ENCODE measurements around the gene ORMDL3. TPM values are rescaled to one million over a fixed set of nuclear protein-coding genes. Genes with fewer than 3 reads are reported as not detected.

Gene ORMDL3
- polyA plus RNA-seq, 1 donor from 2014 or later = 90.1 TPM

GRCh38 chr17:39935909-39936308 lies 8.5 kb upstream of the ORMDL3 start:
- Histone ChIP-seq H2AFZ (ENCODE audit: low read depth, low read length) (no peak overlapping the region), H3K36me3 (ENCODE audit: insufficient read depth, low read length) (no peaks in the 10 kb centered on the region), H3K9me3 (ENCODE audit: low read length) (no peaks in the 10 kb centered on the region), H3K9ac (ENCODE audit: low read length) (no peak overlapping the region), H3F3A (ENCODE audit: insufficient read depth, low read length, poor library complexity, severe bottlenecking) (no peaks in the 10 kb centered on the region), H3K27ac (ENCODE audit: low read length) (no peak overlapping the region), H3K4me3 (ENCODE audit: low read length) (no peak overlapping the region), H3K4me2 (ENCODE audit: low read length) (no peak overlapping the region), H4K20me1 (ENCODE audit: insufficient read depth) (no peaks in the 10 kb centered on the region), H3K79me2 (replicated peaks; ENCODE audit: insufficient read depth, low read length) (no peaks in the 10 kb centered on the region), H3K9me2 (ENCODE audit: insufficient read depth, low read length) (no peaks in the 10 kb centered on the region), H3K27me3 (ENCODE audit: insufficient read depth, low read depth, low read length) (no peaks in the 10 kb centered on the region)
- TF ChIP-seq EP300 (conservative IDR thresholded peaks at IDR 0.05; ENCODE audit: poor library complexity, severe bottlenecking) (no peak), POLR2AphosphoS5 (IDR thresholded peaks at IDR 0.05) (no peak), CTCF (IDR thresholded peaks at IDR 0.05; ENCODE audit: poor library complexity, severe bottlenecking) (no peak), EZH2 (IDR thresholded peaks at IDR 0.05; ENCODE audit: borderline replicate concordance, insufficient read depth, low read length, poor library complexity, severe bottlenecking) (no peak), REST (IDR thresholded peaks at IDR 0.05; ENCODE audit: borderline replicate concordance) (no peak), TAF1 (IDR thresholded peaks at IDR 0.05; ENCODE audit: low read depth) (no peak), RAD21 (conservative IDR thresholded peaks at IDR 0.05) (no peak), MXI1 (conservative IDR thresholded peaks at IDR 0.05; ENCODE audit: poor library complexity, severe bottlenecking) (no peak), SMC3 (conservative IDR thresholded peaks at IDR 0.05; ENCODE audit: poor library complexity) (no peak)

DNA sequence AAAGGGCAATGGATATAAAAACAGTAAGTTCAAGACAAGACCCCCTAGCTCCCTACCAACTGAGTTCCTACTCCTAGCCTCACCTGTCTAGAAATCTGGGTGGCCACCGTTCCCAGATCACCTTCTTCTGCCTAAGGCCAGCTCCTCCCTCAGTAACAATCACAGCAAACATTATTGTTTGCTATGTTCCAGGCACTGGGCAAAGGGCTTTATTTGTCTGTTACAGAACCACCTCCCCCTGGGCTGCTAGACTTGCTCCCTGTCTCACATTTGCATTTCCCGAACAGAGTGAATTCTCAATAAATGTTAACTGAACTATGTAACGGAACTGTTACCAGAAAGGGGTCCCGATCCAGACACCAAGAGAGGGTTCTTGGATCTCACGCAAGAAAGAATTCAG lies 6.9 kb upstream of the ORMDL3 start:
- no peaks in the 10 kb centered on the region for H3K27me3 ChIP-seq (ENCODE audit: insufficient read depth, low read depth, low read length)
- H3K9ac ChIP-seq (ENCODE audit: low read length) = no peak overlapping the region
- no peaks in the 10 kb centered on the region for H3K9me3 ChIP-seq (ENCODE audit: low read length)
- no peaks in the 10 kb centered on the region for H4K20me1 ChIP-seq (ENCODE audit: insufficient read depth)
- no peak overlapping the region for H2AFZ ChIP-seq (ENCODE audit: low read depth, low read length)
- H3F3A ChIP-seq (ENCODE audit: insufficient read depth, low read length, poor library complexity, severe bottlenecking) = no peaks in the 10 kb centered on the region
- H3K79me2 ChIP-seq (replicated peaks; ENCODE audit: insufficient read depth, low read length) = no peaks in the 10 kb centered on the region
- H3K4me2 ChIP-seq (ENCODE audit: low read length) = no peak overlapping the region
- TF ChIP-seq EP300 (conservative IDR thresholded peaks at IDR 0.05; ENCODE audit: poor library complexity, severe bottlenecking) (no peak), POLR2AphosphoS5 (IDR thresholded peaks at IDR 0.05) (no peak)
- H3K36me3 ChIP-seq (ENCODE audit: insufficient read depth, low read length) = no peaks in the 10 kb centered on the region
- H3K4me3 ChIP-seq (ENCODE audit: low read length) = no peak overlapping the region
- H3K27ac ChIP-seq (ENCODE audit: low read length) = no peak overlapping the region
- no peaks in the 10 kb centered on the region for H3K9me2 ChIP-seq (ENCODE audit: insufficient read depth, low read length)

DNA sequence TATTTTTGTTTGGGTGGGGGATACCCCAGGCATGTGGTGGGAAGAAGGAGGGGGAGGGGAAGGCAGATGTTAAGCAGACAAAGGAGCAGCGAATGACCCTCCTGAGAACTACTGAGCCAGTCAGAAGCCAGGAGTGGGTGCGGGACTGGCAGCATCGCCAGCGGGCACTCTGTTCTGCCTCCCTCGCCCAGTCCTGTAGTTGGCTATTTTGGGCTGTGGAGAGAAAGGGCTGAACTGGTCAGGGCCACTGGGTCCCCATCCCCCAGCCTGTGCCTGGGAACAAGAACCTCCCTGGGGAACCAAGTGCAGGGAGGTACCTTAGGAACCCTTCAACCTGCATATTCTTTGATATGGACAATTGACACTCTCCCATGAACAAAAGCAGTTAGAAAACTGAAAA lies 6.5 kb upstream of the ORMDL3 start:
- Histone ChIP-seq H3K9me2 (ENCODE audit: insufficient read depth, low read length) (no peaks in the 10 kb centered on the region), H3F3A (ENCODE audit: insufficient read depth, low read length, poor library complexity, severe bottlenecking) (no peaks in the 10 kb centered on the region), H3K9me3 (ENCODE audit: low read length) (no peaks in the 10 kb centered on the region), H2AFZ (ENCODE audit: low read depth, low read length) (no peak overlapping the region), H3K9ac (ENCODE audit: low read length) (no peak overlapping the region), H3K79me2 (replicated peaks; ENCODE audit: insufficient read depth, low read length) (no peaks in the 10 kb centered on the region), H3K4me3 (ENCODE audit: low read length) (no peak overlapping the region), H3K4me2 (ENCODE audit: low read length) (no peak overlapping the region), H3K27ac (ENCODE audit: low read length) (no peak overlapping the region), H4K20me1 (ENCODE audit: insufficient read depth) (no peaks in the 10 kb centered on the region), H3K36me3 (ENCODE audit: insufficient read depth, low read length) (no peaks in the 10 kb centered on the region), H3K27me3 (ENCODE audit: insufficient read depth, low read depth, low read length) (no peaks in the 10 kb centered on the region)
- no peak for TF ChIP-seq MXI1 (conservative IDR thresholded peaks at IDR 0.05; ENCODE audit: poor library complexity, severe bottlenecking)
- no peak for TF ChIP-seq SMC3 (conservative IDR thresholded peaks at IDR 0.05; ENCODE audit: poor library complexity)
